H1 (cell line): ENCODE data around the gene ATP6V0A4. TPM values are rescaled to one million over a fixed set of nuclear protein-coding genes. Genes with fewer than 3 reads are reported as not detected.

Source experiments
- CTCF ChIA-PET: fragments of 300-600 bp; sonication (Branson Sonifier 250); formaldehyde crosslinking; loops from one replicate; lab custom pipeline; 2021; ENCODE audit not compliant: partially characterized antibody; lab: Charles Lee
- POLR2A ChIA-PET: fragments of 300-600 bp; sonication (Branson Sonifier 250); formaldehyde crosslinking; loops from one replicate; lab custom pipeline; 2021; ENCODE audit warnings: inconsistent platforms; ENCODE audit not compliant: partially characterized antibody; lab: Charles Lee
- DNase-seq, 2 experiments: peaks; one replicate each; pipeline versions ENCODE4 v3.0.0 to v3.0.0-alpha.2; 2010 to 2022; ENCODE audit warnings: low spot score in 2 of 2, low read depth in 1 of 2, mixed read lengths in 1 of 2
- FAIRE-seq: peaks from 2 replicates; lab custom pipeline; 2011; peaks lifted over from hg19 to GRCh38; lab: Jason Lieb, UNC
- H2AFZ ChIP-seq: 2 replicates; pipeline ENCODE4 v1.8.1; 2012; ENCODE audit warnings: low read length, inconsistent platforms
- H2AK5ac ChIP-seq: 2 replicates; pipeline ENCODE4 v1.6.1; 2013; ENCODE audit warnings: low read depth, low read length
- H2BK120ac ChIP-seq: replicated peaks from 2 replicates; pipeline ENCODE3; 2013; ENCODE audit warnings: low read depth, low read length, inconsistent platforms
- H2BK12ac ChIP-seq: 2 replicates; pipeline ENCODE4 v1.6.1; 2013; ENCODE audit warnings: low read depth, low read length
- H2BK15ac ChIP-seq: 2 replicates; pipeline ENCODE4 v1.6.1; 2013; ENCODE audit warnings: low read length
- H2BK20ac ChIP-seq: 2 replicates; pipeline ENCODE4 v1.6.1; 2013; ENCODE audit warnings: low read length
- H2BK5ac ChIP-seq: 2 replicates; pipeline ENCODE4 v1.6.1; 2013; ENCODE audit warnings: low read depth, low read length
- H3K14ac ChIP-seq: 2 replicates; pipeline ENCODE4 v1.6.1; 2013; ENCODE audit warnings: inconsistent platforms; ENCODE audit not compliant: insufficient read length
- H3K18ac ChIP-seq: 2 replicates; pipeline ENCODE4 v1.6.1; 2013; ENCODE audit warnings: low read length; ENCODE audit errors: extremely low read depth
- H3K23ac ChIP-seq: 2 replicates; pipeline ENCODE4 v1.6.1; 2013; ENCODE audit warnings: inconsistent platforms; ENCODE audit not compliant: insufficient read length
- H3K23me2 ChIP-seq: 2 replicates; pipeline ENCODE4 v1.6.1; 2013; ENCODE audit warnings: low read depth, low read length
- H3K27ac ChIP-seq: 2 replicates; pipeline ENCODE4 v1.6.1; 2011; ENCODE audit warnings: low read depth, low read length, inconsistent platforms
- H3K27me3 ChIP-seq, 4 experiments: replicated peaks in 1 of 4; 1 replicate in 1 of 4; 2 replicates in 3 of 4; pipeline versions ENCODE4 v1.6.1 to v1.8.1; 2011 to 2013; ENCODE audit warnings: low read length in 3 of 4, mild to moderate bottlenecking in 3 of 4, inconsistent platforms in 2 of 4, mixed read lengths in 2 of 4, moderate library complexity in 1 of 4; ENCODE audit not compliant: control insufficient read depth in 3 of 4, insufficient read depth in 3 of 4; ENCODE audit errors: extremely low read depth in 1 of 4
- H3K36me3 ChIP-seq, 4 experiments: 2 replicates each; pipeline versions ENCODE4 v1.6.1 to v1.8.1; 2011 to 2013; ENCODE audit warnings: mild to moderate bottlenecking in 4 of 4, low read length in 3 of 4, moderate library complexity in 2 of 4, control low read depth in 1 of 4, inconsistent platforms in 1 of 4; ENCODE audit not compliant: insufficient read depth in 4 of 4, control insufficient read depth in 2 of 4
- H3K4ac ChIP-seq: replicated peaks from 2 replicates; pipeline ENCODE3; 2013; ENCODE audit warnings: low read length, low read depth, mixed read lengths, inconsistent platforms; ENCODE audit not compliant: insufficient read length
- H3K4me1 ChIP-seq, 4 experiments: replicated peaks in 1 of 4; 1 replicate in 1 of 4; 2 replicates in 3 of 4; pipeline versions ENCODE4 v1.6.1 to v1.8.1; 2011 to 2013; ENCODE audit warnings: low read length in 3 of 4, inconsistent platforms in 2 of 4, mixed read lengths in 1 of 4; ENCODE audit not compliant: insufficient read depth in 4 of 4, control insufficient read depth in 3 of 4
- H3K4me2 ChIP-seq, 2 experiments: 2 replicates each; pipeline versions ENCODE4 v1.6.1 to v1.8.1; 2011 to 2013; ENCODE audit warnings: low read depth in 2 of 2, low read length in 2 of 2, control low read depth in 1 of 2, inconsistent platforms in 1 of 2, mild to moderate bottlenecking in 1 of 2; ENCODE audit not compliant: insufficient read depth in 1 of 2
- H3K4me3 ChIP-seq, 4 experiments: fragments of 200-600, 300-600 bp in 1 of 4; sonication (generic), shearing (Covaris generic), sonication (Bioruptor Twin) in 1 of 4; 2 replicates each; pipeline versions ENCODE4 v1.5.1 to v1.8.1; 2011 to 2016; ENCODE audit warnings: low read length in 4 of 4, low read depth in 3 of 4, control low read depth in 2 of 4, inconsistent platforms in 2 of 4, mild to moderate bottlenecking in 2 of 4, mixed read lengths in 1 of 4, moderate library complexity in 1 of 4; ENCODE audit not compliant: insufficient read depth in 2 of 4; ENCODE audit errors: extremely low read depth in 1 of 4
- H3K56ac ChIP-seq: replicated peaks from 2 replicates; pipeline ENCODE3; 2013; ENCODE audit warnings: low read depth, mild to moderate bottlenecking, mixed read lengths, low read length, inconsistent platforms; ENCODE audit not compliant: insufficient read length
- H3K79me1 ChIP-seq: 2 replicates; pipeline ENCODE4 v1.6.1; 2013; ENCODE audit warnings: low read depth, low read length, control low read depth
- H3K79me2 ChIP-seq, 2 experiments: 2 replicates each; pipeline versions ENCODE4 v1.6.1 to v1.8.1; 2012 to 2013; ENCODE audit warnings: low read length in 2 of 2, mild to moderate bottlenecking in 2 of 2, inconsistent platforms in 1 of 2; ENCODE audit not compliant: insufficient read depth in 2 of 2, control insufficient read depth in 1 of 2
- H3K9ac ChIP-seq, 4 experiments: replicated peaks in 1 of 4; 1 replicate in 1 of 4; 2 replicates in 3 of 4; pipeline versions ENCODE4 v1.6.1 to v1.8.1; 2011 to 2013; ENCODE audit warnings: low read depth in 3 of 4, low read length in 3 of 4, control low read depth in 2 of 4, mild to moderate bottlenecking in 2 of 4, moderate library complexity in 2 of 4, inconsistent platforms in 1 of 4; ENCODE audit errors: extremely low read depth in 1 of 4
- H3K9me3 ChIP-seq, 2 experiments: 2 replicates each; pipeline versions ENCODE4 v1.6.1 to v1.8.1; 2012 to 2013; ENCODE audit warnings: mild to moderate bottlenecking in 2 of 2, moderate library complexity in 2 of 2, control low read depth in 1 of 2, inconsistent platforms in 1 of 2, low read depth in 1 of 2, low read length in 1 of 2, mixed read lengths in 1 of 2; ENCODE audit not compliant: insufficient read depth in 2 of 2
- H4K20me1 ChIP-seq, 2 experiments: replicated peaks in 1 of 2; 2 replicates each; pipeline versions ENCODE3 to v1.8.1; 2011 to 2013; ENCODE audit warnings: inconsistent platforms in 2 of 2, low read length in 2 of 2, mild to moderate bottlenecking in 1 of 2; ENCODE audit not compliant: insufficient read depth in 2 of 2, control insufficient read depth in 1 of 2
- H4K5ac ChIP-seq: 2 replicates; pipeline ENCODE4 v1.6.1; 2013; ENCODE audit warnings: low read length, low read depth, mixed read lengths, inconsistent platforms; ENCODE audit not compliant: insufficient read length
- H4K8ac ChIP-seq: 2 replicates; pipeline ENCODE4 v1.8.0; 2013; ENCODE audit warnings: mild to moderate bottlenecking, moderate library complexity, low read length, inconsistent platforms; ENCODE audit not compliant: insufficient read depth; ENCODE audit errors: extremely low read depth
- H4K91ac ChIP-seq: replicated peaks from 2 replicates; pipeline ENCODE3; 2013; ENCODE audit warnings: low read length, mixed read lengths, inconsistent platforms; ENCODE audit not compliant: insufficient read length
- CTBP2 ChIP-seq: IDR thresholded peaks from 2 replicates; pipeline ENCODE4 v1.7.0; 2011; ENCODE audit warnings: borderline replicate concordance, mild to moderate bottlenecking, moderate library complexity, mixed read lengths, low read length; ENCODE audit not compliant: insufficient read depth, insufficient read length
- CTCF ChIP-seq, 3 experiments: IDR thresholded peaks; 1 replicate in 2 of 3; 2 replicates in 1 of 3; pipeline versions ENCODE4 v1.5.1 to v1.6.1; 2011; ENCODE audit warnings: low read length in 3 of 3, mild to moderate bottlenecking in 3 of 3, inconsistent platforms in 2 of 3, low read depth in 1 of 3, moderate library complexity in 1 of 3; ENCODE audit not compliant: insufficient read depth in 1 of 3; ENCODE audit errors: control extremely low read depth in 1 of 3
- HDAC2 ChIP-seq, 2 experiments: fragments of 300-600 bp in 1 of 2; sonication (generic) in 1 of 2; IDR thresholded peaks; 2 replicates each; pipeline ENCODE4 v1.6.1; 2011 to 2012; ENCODE audit warnings: low read depth in 2 of 2, low read length in 2 of 2, mild to moderate bottlenecking in 2 of 2, moderate library complexity in 2 of 2, borderline replicate concordance in 1 of 2, inconsistent platforms in 1 of 2
- POLR2AphosphoS5 ChIP-seq: IDR thresholded peaks from 2 replicates; pipeline ENCODE4 v1.6.1; 2011; ENCODE audit warnings: low read depth, low read length
- RFX5 ChIP-seq: IDR thresholded peaks from 2 replicates; pipeline ENCODE4 v1.6.1; 2011; ENCODE audit warnings: low read depth, low read length, improper control_type of control experiment, borderline replicate concordance
- SUZ12 ChIP-seq: fragments of 200-600 bp; sonication (generic); IDR thresholded peaks from 2 replicates; pipeline ENCODE4 v1.6.1; 2012; ENCODE audit warnings: mild to moderate bottlenecking, inconsistent platforms, low read length, moderate library complexity, mixed read lengths
- TAF1 ChIP-seq: IDR thresholded peaks from 2 replicates; pipeline ENCODE4 v1.6.1; 2011; ENCODE audit warnings: mild to moderate bottlenecking, low read depth, low read length
- ZNF274 ChIP-seq: IDR thresholded peaks from 2 replicates; pipeline ENCODE4 v1.7.0; 2012; ENCODE audit warnings: low read length, borderline replicate concordance; ENCODE audit errors: extremely low read depth
- WGBS, 2 experiments: shearing (Covaris generic) in 1 of 2; methylation state at CpG; one replicate each; pipeline versions ENCODE4 v1.1.6 to v1.1.7; 2013 to 2015; ENCODE audit warnings: low lambda C conversion rate in 2 of 2, mixed read lengths in 2 of 2, inconsistent platforms in 1 of 2, low coverage in 1 of 2, missing lambda C conversion rate in 1 of 2; ENCODE audit not compliant: insufficient replicate concordance in 2 of 2, insufficient coverage in 1 of 2, insufficient read length in 1 of 2; ENCODE audit errors: extremely low coverage in 1 of 2, missing lambda C conversion rate in 1 of 2; 5-methylcytosine and 5-hydroxymethylcytosine counted together
- polyA plus RNA-seq, 7 experiments: library from polyadenylated mRNA; depleted of rRNA in 3 of 7; stranded (reverse) in 5 of 7; unstranded in 2 of 7; fragments of >200 nt in 5 of 7; fragments of 200-250 nt in 2 of 7; gene quantifications; 1 replicate in 5 of 7; 2 replicates in 1 of 7; 4 replicates in 1 of 7; pipeline versions ENCODE4 v1.2.1 to v1.2.3, GENCODE V29; 2011 to 2013; ENCODE audit warnings: missing spikeins in 2 of 7, mixed read lengths in 2 of 7
- total RNA-seq: library from RNA; stranded (reverse); fragmentation: NEBNext Ultra II Directional; extraction: Animal tissue kit (Norgen Biotek cat#: 25700); gene quantifications from 2 replicates; pipeline ENCODE4 v1.2.1, GENCODE V29; 2021

Gene ATP6V0A4
- total and polyA plus RNA-seq, 2 of the 8 experiments (the other 6 are each of a cell fraction or from before 2014, with no cell fraction given), result 0.47 to 1.6 TPM

DNA sequence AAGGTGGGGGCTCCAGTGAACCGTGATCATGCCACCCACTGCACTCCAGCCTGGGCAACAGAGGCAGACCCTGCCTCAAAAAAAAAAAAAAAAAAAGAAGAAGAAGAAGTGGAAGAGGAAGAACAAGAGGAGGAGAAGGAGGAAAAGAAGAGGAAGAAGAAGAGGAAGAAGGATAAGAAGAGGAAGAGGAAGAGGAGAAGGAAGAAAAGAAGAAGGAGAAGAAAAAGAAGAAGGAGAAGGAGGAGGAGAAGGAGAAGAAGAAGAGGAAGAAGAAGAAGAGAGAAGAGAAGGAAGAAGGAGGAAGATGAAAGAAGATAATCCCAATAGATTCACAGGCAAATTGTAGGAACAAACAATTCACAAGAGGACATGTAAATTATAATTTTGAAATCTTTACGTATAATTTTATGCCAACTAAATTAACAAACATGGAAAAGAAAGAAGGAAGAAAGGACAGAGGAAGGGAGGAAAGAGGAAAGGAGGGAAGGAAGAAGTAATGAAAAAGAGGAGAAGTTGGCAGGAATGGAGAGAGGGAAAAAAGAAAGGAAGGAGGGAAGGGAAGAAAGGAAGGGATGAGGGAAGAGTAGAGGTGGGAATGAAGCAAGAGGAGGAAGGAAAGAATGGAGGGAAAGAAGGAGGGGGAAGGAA, 100.3 kb downstream of the ATP6V0A4 start:
- H3K79me2 ChIP-seq, result no peaks in the 10 kb centered on the region
- H3K4me3 ChIP-seq, result no peak overlapping the region
- WGBS, 2 experiments, result 88% methylated on average over 2 of the region's 2 CpGs; no CpG with 5 or more reads in 1 of the 2 experiments
- H3K4me1 ChIP-seq, result 0 out of 7 replicates have a peak, but pooled peaks cover 0 to 3% (median 0%) of the 10 kb centered on the region in 4 experiments
- FAIRE-seq, result no peak
- H3K4ac ChIP-seq, result no peak overlapping the region
- H3K79me1 ChIP-seq, result no peaks in the 10 kb centered on the region
- no peak overlapping the region for H3K14ac ChIP-seq
- no peaks in the 10 kb centered on the region for H4K20me1 ChIP-seq
- no peak overlapping the region for H4K91ac ChIP-seq
- no peak for TF ChIP-seq SUZ12
- TF ChIP-seq RFX5, result no peak
- TF ChIP-seq ZNF274, result no peak
- TF ChIP-seq CTCF (IDR thresholded peaks at IDR 0.05; ENCODE audit: control extremely low read depth in 1 of 3, insufficient read depth in 1 of 3, low read depth in 1 of 3, low read length in 3 of 3), result no peak
- no peak for TF ChIP-seq POLR2AphosphoS5
- TF ChIP-seq CTBP2, result no peak
- TF ChIP-seq HDAC2 (IDR thresholded peaks at IDR 0.05; ENCODE audit: borderline replicate concordance in 1 of 2, low read depth in 2 of 2, low read length in 2 of 2), result no peak
- TF ChIP-seq TAF1, result no peak
- DNase-seq, result no peak
- POLR2A ChIA-PET, result no interaction called here
- CTCF ChIA-PET, result no interaction called here
- no peak overlapping the region for H3K9ac ChIP-seq
- H3K9me3 ChIP-seq, result no peaks in the 10 kb centered on the region
- no peak overlapping the region for H3K18ac ChIP-seq
- H3K23me2 ChIP-seq, result no peaks in the 10 kb centered on the region
- H2AK5ac ChIP-seq, result no peak overlapping the region
- no peak overlapping the region for H2BK120ac ChIP-seq
- H3K27me3 ChIP-seq, result no peaks in the 10 kb centered on the region
- no peak overlapping the region for H4K8ac ChIP-seq
- H2AFZ ChIP-seq, result no peak overlapping the region
- H2BK20ac ChIP-seq, result no peak overlapping the region
- no peak overlapping the region for H4K5ac ChIP-seq
- no peak overlapping the region for H2BK15ac ChIP-seq
- H3K56ac ChIP-seq, result no peak overlapping the region
- no peak overlapping the region for H2BK5ac ChIP-seq
- H3K23ac ChIP-seq, result no peak overlapping the region
- no peak overlapping the region for H3K4me2 ChIP-seq
- H3K27ac ChIP-seq, result no peak overlapping the region
- no peak overlapping the region for H2BK12ac ChIP-seq
- no peaks in the 10 kb centered on the region for H3K36me3 ChIP-seq
